NCI-H526 treated with DMSO at 0.1 percent for 48 hours (cell line): Measurements from ENCODE around the gene COL24A1.
"Not testable (repeated sequence)": the region's sequence is repeated elsewhere in the genome, so short reads cannot be mapped to it uniquely, and the experiment has no call there.

Experiments
- DNase-seq: peaks from one replicate; lab custom pipeline; 2025; lab: John Stamatoyannopoulos, UW

The COL24A1 gene

DNA sequence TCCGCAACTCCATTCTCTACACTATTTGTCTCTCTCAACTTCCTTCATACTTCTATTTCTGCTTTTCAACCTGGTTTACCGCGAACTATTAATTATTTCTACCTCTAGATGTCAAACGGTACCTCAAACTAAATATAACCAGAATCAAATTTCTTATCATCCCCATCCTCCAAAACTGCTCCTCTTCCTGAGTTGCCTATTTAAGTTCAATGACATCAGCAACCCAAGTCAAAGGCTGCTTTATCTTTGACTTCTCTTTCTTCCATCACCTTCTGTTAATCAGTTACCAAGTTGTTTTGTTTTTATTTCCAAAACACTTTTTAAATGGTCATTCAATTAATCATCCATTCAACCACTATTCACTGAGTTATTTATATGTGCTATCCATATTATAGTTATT is 171.9 kb downstream of the COL24A1 start:
- DNase-seq: no peak

DNA sequence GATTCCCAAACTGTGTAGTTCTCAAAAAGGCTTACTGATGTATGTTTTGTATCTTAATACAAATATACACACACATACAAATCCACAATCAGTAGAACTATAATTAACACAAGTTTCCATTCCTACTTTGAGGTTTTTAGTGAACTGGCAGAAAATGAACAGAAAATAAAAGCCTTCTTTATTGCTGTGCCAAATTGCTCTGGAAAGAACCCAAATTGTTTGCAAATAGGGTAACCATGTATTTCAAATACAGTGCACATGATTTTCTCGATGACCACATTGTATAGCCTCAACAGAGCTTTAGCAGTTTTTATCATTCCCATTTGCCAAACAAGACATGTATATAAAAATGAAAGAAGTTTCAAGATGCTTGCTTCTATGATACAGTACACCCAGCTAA is 173.3 kb downstream of the COL24A1 start:
- no peak for DNase-seq

DNA sequence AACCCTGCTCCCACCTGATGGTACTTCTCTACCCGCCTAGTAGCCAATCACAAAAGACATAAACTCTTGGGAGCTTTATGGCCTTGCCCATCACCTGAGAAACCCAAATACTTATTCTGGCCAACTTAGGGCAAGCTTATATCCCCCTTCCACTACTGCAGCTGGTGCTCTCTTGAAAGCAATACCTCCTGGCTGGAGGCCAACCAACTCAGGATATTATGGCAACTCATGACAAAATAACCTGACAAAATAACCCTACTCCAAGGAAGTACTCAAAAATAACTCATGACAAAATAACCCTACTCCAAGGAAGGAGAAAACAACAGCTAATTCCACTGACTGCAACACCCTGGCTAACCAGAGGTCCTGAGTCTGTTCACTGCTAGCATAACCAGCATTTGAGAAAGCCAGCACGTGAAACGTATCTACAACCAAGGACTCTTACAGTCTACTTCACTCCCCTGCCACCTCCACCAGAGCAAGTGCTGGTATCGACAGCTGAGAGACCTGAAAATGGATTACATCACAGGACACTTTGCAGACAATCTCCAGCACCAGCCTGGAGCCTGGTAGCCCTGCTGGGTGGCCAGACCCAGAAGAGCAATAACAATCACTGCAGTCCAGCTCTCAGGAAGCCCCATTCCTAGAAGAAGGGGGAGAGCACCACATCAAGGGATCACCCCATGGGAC is 179.9 kb downstream of the COL24A1 start:
- DNase-seq: no peak

DNA sequence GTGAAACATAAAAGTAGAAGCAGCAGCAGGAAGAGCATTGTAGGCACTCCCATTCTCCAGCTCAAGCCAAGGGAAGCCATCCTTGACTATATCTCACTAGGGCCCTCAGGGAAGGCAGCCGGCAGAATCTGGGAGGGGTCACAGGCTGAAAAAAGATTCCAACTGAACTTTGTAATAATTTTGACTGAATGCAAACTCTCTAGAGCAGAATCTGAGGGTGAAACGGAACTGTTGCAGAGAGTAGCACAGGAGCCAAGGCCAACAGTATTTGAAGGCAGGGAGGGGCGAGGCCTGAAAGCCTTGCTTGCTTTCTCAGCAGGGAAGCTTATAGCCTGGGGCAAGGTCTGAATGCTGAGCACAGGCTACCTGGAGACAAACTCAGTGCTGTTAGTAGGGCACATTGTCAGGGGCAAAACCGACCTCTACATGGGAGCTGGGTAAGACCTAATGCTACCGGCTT is 180.6 kb downstream of the COL24A1 start:
- no peak for DNase-seq

DNA sequence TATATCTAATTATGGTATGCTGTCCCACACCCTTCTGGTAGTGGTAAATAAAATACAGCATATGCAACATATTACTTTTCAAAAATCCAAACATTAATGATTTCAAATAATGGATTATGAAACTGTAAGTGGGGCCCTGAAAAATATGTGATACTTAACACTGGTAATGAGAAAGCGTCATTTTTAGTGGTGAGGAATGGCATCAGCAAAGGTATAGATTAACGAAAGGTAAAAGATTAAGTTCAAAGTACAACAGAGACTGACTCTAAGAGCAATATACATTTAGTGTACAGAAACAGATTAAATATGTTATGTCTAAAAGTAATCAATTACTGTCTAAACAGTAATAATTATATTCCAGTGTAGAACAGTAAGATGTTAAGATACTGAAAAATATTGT is 194.1 kb downstream of the COL24A1 start:
- no peak for DNase-seq

DNA sequence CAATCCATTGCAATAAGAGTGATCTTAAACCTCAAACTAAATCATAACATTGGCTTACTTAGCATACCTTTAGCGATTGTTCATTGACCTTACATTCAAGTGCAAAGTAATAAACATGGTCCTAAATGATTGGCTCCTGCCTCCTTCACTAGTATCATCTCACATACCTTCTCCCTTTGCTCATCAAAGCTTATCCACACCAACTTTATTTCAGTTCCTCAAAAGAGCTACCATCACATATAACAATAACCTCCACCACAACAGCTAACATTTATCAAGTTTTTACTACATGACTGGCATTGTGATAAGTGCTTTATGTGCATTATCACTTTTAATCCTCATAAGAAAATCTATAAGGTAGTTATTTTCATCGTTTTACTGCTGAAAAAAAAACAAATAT is 198.8 kb downstream of the COL24A1 start:
- no peak for DNase-seq

DNA sequence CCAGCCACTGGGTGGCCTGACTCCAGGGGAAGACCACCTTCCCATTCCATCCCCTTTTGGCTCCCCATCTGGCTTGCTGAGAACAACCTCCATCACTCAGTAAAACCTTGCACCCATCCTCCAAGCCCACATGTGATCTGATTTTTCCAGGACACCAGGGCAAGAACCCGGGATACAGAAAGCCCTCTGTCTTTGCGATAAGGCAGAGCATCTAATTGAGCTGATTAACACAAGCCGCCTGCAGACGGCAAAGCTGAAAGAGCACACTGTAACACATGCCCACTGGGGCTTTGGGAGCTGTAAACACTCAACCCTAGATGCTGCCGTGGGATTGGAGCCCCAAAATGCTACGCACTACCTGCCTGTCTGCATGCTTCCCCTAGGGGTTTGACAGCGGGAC is 201.4 kb downstream of the COL24A1 start:
- DNase-seq: not testable (repeated sequence)

DNA sequence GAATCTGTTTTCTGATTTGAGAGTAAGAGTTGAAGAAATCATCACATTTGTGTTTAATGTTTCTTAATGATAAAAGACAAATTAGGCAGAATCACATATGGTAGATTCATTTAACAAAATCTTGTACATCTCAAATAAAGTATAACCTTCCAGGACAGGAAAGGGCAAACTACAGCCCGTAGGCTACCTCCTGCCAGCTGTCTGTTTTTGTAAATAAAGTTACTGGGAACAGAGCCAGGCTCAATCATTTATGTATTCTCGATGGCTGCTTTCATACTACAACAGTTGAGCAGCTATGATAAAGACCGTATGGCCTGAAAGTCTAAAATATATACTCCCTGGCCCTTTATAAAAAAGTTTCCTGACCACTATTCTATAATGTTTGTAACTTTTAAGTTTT is 204.1 kb downstream of the COL24A1 start:
- DNase-seq: no peak

DNA sequence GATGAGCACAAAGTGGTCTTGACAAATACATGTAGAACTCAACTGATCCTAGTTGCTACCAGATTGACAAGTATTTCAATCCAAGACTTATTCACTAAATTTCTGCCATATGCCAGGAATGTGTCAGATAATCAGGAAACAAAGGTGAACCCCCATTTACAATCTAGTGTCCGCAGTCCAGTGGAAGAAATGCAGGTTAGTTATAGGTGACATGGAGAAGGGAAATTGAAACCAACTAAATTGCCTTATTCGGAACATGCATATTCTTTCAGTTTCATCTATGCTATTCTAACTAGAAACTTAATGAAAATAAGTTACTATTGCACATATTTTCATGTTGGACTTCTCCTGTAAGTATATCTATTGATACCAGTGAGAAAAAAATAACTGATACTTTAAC is 209.4 kb downstream of the COL24A1 start:
- DNase-seq: no peak

DNA sequence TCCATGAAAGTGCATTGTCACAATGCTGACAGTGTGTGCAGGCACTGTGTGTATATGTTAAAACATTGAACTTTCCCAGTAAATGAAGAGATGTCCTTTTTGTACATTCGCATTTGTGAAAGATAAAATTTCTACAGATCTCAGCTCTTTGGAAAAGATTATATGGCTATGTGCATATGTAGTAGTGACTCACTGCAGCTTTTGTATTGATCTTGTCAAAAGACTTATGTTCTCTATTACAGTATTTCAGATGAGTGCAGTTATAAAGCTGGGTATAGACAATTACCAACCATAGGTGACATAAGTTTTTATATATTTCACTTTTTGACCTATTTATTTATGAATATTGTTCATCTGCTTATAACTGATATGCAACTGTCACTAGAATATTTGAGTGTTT is 212.6 kb downstream of the COL24A1 start:
- DNase-seq: no peak

DNA sequence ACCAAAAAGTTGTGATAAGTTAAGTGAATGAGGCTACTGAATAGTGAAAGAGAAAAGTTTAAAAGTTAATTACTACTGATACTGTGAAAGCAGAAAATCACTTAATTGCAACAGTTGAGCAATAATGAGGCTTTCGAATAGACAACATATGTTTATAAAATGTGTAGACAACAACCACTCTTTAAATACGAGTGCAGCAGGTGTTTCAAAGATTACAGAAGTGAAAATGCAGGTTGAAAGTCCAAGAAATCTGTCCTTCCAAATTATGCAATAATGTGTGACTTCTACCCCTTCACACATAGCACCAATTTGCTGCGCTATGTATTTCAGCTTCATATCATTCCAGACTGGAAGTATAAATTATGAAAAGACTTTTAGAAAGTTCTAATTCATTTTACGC is 213.0 kb downstream of the COL24A1 start:
- no peak for DNase-seq

DNA sequence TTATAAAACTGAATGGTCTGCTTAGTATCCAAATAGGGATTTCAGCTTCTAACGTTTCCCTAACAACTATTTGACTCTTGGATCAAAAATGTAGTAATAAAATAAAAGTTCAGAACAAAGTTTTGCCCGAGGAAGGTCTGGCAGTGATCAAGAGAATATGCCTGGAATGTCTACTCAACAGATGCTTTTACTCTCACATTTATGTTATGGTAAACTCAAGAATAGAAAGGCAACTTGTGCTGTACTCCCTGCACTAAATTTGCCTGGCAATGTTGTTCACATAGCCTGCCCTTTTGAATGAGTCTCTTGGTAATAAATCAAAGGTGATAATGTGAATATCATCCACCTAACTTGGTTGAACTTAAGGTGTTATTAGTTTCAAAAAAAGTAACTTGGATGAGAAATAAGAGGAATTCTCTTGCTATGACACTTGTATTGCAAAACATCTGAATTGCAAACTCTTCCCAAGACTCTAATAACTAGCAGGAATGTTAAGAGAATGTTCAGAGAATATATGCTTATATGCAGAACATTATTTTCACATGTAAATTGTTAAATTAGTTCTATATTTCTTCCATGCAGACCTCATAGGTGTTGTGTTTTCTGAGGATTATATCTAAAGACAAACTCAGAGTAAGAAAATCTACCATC is 215.8 kb downstream of the COL24A1 start:
- no peak for DNase-seq

DNA sequence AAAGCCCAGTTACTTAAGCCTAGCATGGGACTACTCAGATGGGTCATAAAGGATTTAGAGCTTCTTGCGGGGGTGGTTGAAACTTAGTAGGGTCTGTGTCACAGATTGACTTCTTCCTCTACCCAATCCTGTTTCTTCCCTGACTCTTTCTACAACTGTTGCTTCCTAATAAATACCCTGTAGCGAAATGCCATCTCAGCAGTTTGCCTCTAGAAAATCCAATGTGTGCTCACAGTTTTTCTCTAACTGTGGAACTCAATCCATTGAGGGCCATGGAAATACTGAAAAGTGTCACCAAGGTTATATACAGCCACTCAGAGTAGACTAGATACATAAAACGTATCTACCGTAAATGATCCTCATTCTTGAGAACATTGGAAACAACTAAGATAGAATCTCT is 217.7 kb downstream of the COL24A1 start:
- DNase-seq: no peak

DNA sequence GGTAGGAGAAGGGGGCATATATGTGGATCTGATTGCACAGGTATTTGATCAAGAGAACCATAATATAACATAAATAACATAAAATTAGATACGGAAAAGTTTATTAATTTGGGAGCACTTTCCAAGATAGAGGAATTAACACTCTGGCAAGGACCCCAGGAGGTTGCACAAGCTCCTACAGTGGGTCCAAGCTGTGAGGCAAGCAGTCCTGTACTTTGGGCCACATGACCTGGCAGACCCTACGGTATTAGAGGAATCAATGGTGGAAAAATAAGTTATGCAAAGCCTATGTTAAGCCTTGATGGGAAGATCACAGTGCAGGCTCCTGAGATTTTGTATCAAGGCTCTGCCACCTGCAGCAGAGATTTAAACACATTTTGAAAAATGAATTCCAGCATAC is 220.1 kb downstream of the COL24A1 start:
- no peak for DNase-seq

DNA sequence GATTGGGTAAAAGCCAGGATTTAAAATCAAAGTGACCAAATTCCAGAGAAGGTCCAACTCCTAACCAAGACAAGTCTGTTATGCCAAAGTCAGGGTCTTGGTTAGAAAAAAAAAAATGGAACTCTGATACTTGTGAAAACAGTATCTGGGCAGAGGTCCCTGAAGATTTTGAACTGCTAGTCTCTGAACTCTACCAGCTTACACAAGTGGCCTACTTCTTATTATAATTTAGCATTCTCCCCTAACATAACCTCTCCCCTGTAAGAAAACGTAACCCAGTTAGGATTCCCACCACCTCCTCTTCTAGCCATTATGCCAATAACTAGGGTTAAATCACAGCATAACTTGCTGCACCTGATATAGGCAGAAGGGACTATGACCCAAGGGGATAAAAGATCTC is 220.5 kb downstream of the COL24A1 start:
- DNase-seq: no peak

DNA sequence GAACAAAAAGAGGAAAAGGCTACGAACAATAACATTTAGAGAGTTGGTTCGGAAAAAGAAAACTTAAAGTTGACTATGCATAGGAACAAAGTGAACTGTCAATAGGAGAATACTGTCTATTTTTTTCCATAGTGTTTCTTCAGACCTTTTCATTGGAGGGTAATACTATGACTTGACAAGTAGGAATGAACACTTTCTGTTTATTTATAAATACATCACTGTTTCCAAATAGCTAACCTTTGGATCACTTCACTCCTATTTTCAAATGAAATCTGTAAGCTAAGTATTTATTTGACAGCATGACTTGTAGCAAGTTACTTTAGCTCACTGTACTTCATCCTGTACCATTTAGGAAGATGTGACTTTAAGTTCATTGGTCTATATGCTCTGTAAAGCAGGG is 221.3 kb downstream of the COL24A1 start:
- DNase-seq: no peak

DNA sequence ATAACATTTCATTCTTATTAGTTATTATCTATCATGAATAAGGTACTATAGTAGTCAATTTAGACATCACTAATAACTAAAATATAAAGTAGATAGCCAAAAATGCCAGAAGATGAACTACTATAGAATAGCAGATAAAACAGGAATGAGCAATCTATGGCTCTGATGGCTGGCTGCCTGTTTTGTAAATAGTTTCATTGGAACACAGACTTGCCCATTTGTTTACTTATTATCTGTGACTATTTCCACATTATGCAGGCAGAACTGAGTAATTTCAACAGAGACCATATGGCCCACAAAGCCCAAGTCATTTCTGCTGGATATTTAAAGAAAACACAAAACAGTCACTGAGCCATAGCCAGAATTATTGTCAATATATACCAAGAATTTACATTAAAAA is 222.1 kb downstream of the COL24A1 start:
- no peak for DNase-seq

DNA sequence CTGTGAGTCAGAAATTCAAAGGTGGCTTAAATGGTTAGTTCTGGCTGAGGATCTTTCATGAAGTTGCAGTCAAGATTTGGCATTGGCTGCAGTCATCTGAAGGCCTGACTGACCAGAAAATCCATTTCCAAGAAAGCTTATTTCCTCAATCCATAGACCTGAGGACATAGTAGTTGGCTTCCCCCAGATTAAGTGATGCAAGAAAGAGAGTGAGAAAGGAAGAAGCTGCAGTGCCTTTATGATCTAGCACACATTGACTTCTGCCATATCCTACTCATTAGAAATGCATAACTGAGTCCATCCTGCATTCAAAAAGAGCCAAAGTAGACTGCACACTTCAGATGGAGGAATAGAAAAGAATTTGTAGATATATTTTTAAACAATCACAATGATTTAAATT is 222.6 kb downstream of the COL24A1 start:
- DNase-seq: no peak

DNA sequence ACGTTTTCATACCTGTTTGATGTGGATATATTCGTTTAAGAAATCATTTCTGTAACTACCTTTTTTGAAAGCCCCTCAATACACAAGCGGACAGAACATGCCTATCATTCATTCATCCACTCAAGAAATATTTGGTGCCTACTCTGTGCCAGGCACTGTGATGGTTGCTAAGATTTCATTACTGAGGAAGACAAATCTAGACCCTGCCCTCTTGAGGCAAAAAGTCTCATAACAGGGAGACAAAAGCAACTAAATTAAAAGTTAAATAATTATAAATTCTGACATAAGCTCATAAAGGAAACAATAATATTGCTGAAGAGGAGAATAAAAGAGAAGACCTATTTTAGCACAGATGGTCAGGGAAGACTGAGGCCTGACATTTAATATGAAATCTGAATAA is 244.8 kb downstream of the COL24A1 start:
- no peak for DNase-seq

DNA sequence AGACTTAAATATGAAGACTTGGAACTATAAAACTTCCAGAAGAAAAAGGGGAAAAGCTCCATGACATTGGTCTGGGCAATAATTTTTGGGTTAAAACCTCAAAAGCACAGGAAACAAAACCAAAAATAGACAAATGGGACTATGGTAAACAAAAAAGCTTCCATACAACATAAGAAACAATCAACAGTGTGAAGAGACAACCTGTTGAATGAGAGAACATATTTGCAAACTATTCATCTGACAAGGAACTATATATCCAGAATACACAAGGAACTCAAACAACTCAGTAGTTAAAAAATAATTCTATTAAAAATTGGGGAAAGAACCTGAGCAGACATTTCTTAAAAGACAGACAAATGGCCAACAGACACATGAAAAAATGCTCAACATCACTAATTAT is 255.7 kb downstream of the COL24A1 start:
- no peak for DNase-seq

DNA sequence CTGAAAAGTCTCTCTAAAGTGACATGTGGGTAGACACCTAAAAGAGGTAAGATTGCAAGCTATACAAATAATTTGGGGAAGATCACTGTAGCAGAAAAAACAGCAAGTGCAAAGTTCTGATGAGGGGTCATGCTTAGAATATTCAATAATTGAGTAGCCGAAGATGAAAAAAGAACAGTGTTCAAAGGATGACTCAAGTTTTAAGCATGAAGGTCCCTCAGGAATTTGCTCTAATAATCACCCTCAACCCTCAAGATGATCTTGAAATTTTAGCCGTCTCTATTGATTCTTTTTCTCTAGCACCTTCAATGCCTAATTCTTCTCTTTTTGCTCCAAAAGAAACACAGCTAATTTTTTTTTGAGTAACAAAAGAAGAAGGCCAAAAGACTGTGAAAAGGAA is 257.7 kb downstream of the COL24A1 start:
- DNase-seq: no peak

DNA sequence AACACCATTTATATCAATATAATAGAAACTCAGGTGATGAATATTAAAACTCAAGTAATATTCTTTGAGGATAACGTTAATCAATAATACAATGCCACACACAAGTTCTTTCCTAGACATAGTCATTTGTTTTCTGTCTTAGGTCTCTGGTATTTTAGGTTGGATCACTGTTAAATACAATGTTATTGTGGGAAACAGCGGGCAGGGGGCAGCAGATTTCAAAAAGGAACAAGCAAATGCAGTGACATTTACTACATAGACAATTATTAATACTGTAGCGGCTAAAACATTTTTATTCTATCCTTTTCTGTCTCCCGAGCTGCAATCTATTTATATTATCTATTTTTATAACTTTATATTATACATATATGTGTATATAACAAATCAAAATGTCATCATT is 261.9 kb downstream of the COL24A1 start:
- DNase-seq: peak; percentile 20

DNA sequence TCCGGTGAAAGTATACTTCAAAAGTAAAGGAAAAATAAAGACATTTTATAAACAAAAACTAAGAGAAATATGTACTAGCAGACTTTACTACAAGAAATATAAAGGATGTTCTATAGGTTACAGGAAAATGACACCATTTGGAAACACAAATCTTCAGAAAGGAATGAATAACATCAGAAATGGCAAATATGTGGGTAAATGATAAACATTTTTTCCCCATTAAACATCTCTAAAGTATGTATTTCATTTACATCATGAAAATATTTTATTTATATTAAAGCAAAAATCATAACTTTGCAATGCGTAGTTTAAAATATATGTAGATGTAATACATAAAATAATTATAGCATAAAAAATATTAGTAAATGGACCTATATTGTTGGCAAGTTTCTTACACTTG is 264.2 kb downstream of the COL24A1 start:
- DNase-seq: no peak

DNA sequence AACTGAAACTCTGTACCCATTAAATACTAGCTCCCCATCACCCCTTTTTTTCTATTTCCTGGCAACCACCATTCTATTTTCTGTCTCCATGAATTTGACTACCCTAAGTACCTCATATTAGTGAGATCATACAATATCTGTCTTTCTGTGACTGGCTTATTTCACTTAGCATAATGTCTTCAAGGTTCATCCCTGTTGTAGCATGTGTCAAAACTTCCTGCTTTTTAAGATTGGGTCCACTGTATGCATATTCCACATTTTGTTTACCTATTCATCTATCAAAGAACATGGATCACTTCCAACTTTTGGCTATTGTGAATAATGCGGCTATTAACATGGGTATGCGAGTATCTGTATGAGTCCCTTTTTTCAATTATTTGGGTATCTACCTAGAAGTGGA is 266.7 kb downstream of the COL24A1 start:
- DNase-seq: no peak
